NCI-H1417 (cell line): Measurements from ENCODE around the gene RNF14.
A peak's percentile ranks its signal among the peaks of the same experiment; 100 is the strongest.
"Not testable (repeated sequence)": the region's sequence is repeated elsewhere in the genome, so short reads cannot be mapped to it uniquely, and the experiment has no call there.

Experiments used
- DNase-seq, 3 experiments: peaks; one replicate each; lab custom pipeline; 2025; lab: John Stamatoyannopoulos, UW

Gene RNF14, protein sequence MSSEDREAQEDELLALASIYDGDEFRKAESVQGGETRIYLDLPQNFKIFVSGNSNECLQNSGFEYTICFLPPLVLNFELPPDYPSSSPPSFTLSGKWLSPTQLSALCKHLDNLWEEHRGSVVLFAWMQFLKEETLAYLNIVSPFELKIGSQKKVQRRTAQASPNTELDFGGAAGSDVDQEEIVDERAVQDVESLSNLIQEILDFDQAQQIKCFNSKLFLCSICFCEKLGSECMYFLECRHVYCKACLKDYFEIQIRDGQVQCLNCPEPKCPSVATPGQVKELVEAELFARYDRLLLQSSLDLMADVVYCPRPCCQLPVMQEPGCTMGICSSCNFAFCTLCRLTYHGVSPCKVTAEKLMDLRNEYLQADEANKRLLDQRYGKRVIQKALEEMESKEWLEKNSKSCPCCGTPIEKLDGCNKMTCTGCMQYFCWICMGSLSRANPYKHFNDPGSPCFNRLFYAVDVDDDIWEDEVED

DNA sequence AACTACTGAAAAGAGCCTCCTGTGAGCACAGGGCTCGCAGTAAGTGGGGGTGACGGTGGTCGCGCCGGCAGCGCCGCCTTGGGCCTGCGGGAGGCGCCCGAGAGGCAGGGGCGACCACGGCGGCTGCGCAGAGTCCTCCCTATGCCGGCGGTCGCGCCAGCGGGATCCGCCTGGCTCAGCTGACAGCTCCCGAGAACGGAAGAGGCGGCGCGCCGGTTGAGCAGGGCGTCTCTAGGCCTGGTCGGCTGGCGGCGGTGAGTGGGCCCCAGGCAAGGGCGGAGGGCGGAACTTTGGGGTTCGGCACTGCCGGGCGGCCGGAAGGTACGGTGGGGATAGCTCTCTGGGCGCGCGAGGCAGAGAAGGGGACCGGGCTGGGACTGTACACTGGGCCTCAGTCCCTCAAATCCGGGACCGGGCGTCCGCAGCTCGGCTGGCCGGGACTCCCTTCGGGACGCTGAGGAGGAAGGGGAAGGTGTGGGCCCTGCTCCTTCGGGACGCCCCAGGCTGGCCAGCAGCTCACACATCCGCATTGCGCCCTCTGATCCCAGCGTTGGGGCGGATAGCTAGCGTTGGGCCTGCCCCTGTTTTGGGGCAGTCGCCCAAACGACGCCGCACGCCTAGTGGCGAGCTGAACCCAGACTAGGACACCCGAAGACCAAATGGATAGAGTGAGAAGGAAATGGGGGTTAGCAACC is at the start of gene RNF14:
TSS of gene RNF14 (plus strand) at position 192 of the 695 bp plus-strand sequence. CDS start 4,484 bp downstream, outside the sequence.
- peak; percentile 77 to 89 (median 82) for DNase-seq

DNA sequence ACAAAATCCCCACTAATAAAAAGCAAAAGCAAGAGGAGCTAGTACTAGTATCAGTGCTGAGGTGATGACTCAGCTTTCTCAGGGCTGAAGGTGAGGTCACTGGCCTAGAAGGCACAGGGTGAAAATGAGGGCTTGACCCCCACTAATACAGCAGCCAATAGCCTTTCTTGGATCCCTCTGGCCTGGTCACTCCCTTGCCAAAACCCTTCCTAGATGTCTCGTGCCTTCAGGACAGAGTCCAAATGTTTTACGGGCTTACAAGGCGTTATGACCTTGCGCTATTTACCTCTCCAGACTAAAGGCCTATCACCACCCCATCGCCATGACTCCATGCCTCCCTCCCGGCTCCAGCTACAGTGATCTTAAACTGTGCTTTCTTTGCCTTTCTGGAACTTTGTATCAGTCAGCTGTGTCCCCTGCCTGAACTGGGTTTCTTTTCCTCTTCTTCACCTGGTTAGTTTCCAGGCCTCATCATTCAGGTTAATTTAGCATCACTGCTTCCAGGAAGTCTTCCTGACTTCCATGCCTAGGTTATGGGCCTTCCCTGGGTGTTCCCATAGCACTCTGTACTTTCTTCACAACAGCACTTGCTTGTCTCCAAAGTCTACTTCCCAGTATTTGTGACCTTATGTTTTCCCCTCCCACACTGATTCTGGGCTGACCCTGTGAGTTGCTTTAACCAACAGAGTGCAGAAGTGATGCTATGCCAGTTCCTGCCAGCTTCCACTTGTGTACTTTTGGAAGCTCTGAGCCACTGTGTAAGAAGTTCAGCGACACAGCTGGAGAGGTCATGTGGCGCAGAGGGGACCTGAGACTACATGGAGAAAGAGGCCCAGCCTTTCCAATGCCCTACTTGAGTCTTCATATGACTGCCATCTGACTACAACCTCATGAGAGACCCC is 49.4 kb upstream of the RNF14 start:
- no peak for DNase-seq

DNA sequence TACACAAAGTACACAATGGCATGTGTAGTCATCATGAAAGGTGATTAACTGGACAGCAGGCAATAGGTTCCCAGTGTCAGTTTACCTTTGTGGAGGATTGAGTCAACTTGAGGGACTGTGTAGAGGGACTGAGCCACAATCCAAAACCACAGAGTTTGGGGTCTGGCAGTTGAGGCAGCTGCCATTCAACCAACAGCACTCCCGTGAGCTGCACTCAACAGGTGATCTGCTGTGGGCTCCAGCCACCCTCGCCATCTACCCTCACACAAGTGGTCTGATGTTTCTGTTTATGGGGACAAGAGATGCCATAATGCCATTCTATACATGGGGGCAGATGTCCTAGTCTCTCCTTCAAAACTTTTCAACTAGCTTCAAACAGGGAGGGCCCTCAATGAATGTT is 48.1 kb upstream of the RNF14 start:
- DNase-seq, result no peak

DNA sequence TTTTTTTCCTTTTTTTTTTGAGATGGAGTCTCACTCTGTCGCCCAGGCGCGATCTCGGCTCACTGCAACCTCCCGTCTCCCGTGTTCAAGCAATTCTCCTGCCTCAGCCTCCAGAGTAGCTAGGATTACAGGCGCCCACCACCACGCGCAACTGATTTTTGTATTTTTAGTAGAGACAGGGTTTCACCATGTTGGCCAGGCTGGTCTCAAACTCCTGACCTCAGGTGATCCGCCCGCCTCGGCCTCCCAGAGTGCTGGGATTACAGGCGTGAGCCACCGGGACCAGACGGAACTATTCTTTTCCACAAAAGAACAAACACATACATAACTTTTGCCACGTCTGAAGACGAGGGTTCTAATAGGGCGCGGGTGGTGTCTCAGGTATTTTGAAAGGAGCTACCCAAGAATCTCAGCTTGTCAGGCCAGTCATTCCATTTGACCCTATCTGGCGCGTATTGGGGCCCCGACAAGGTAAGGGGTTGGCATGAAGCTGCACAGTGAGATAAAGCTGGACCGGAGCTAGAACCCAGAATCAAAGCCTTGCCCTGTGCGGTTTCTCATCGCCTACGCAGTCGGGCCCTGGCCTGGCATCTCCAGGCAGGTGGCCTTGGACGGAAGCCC is 46.0 kb upstream of the RNF14 start:
- DNase-seq, result not testable (repeated sequence)

DNA sequence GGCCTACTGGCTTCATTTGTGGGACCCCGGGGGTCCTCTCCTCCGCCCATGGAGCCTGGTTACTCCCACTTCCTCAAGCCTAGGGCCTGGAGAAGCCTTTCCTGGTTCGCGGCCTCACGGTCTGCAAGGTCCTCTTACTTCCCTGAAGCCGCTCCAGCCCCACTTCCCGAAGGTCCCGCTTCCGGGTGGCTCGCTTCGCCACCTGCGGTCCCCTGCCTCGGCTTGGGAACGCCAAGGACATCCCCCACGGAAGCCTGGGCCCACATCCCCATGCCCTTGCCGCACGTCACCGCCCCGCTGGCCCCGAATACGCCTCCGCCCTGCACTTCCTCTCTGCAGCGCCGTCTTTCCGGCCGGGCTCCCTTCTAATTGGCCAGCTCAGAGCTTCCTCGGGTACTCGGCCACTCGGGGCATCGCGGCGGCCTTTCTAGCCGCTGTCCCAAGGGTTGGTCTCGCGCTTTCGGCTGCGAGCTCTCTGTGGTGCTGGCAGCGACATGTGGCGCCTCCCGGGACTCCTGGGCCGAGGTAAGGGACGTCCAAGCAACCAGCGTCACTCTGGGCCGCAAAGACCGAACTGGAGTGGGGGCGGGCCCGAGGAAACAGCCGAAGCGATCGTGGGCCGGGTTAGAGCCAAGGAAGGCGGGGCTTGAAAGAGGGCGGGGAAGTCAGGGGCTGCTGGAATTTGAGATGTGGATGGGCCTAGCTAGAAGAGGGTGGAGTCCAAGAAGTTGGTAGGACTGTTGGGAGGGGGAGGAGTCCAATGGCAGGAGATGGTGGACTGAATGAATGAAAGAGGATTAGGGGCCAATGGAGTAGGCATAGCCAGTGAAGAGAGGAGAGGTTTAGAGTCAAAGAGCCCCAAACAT is 45.2 kb upstream of the RNF14 start, which contains the start of gene DELE1:
TSS of gene DELE1 (plus strand) at position 424 of the 866 bp plus-strand sequence. CDS start at position 495, 71 bp downstream.
- peak; percentile 81 to 88 (median 88) for DNase-seq

DNA sequence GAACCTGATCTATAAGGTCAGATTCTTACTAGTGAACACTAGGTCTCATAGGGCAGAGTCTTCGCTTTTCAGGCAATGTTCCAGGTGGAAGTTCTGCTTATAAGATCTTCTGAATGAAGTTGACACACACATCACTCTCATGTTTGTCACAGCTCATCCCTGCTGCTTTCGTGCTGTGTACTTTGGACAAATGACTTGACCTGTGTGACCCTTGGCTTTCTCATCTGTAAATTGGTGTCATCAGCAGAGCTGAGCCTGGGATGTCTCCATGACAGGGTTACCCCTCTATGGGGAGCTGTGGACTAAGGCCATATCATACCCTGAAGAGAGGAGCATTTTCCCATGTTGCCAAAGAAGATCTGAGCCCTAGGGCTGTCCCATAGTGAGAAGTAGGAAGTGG is 42.5 kb upstream of the RNF14 start:
- no peak for DNase-seq

DNA sequence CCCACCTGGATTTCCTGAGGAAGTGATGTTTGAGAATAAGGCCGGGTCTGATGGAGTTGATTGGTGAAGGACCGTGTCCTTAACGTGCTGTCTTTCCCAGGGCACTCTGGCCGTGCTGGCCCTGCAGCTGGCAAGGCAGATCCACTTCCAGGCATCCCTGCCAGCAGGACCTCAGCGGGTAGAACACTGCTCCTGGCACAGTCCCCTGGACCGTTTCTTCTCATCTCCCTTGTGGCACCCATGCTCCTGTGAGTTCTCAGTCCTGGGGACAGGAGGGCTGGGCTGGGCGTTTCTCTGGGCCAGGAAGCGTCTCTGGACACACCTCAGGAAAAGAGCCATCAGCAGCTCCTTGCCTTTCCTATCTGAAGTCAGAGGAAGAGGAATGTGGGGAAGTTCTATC is 40.9 kb upstream of the RNF14 start:
- DNase-seq, result no peak

DNA sequence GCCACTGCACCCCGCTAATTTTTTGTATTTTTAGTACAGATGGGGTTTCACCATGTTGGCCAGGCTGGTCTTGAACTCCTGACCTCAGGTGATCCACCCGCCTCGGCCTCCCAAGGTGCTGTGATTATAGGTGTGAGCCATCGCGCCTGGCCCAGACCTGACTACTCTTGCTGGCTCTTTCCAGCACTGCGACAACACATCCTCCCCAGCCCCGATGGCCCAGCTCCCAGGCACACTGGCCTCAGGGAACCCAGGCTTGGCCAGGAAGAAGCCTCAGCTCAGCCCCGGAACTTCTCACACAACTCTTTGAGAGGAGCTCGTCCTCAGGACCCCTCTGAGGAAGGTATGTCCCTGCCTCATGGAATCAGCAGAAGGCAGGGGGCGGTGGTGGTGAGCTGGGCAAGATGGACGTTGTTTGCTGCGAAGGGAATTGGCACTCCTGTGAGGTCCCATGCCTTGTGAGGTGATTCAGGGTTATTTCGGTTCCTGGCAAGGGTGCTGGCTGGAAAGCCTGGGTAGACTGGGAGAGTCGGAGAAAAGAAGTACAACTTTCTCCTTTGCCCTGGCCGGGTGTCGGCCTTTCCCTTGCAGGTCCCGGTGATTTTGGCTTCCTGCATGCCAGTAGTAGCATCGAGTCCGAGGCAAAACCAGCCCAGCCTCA is 39.4 kb upstream of the RNF14 start:
- DNase-seq, result no peak

DNA sequence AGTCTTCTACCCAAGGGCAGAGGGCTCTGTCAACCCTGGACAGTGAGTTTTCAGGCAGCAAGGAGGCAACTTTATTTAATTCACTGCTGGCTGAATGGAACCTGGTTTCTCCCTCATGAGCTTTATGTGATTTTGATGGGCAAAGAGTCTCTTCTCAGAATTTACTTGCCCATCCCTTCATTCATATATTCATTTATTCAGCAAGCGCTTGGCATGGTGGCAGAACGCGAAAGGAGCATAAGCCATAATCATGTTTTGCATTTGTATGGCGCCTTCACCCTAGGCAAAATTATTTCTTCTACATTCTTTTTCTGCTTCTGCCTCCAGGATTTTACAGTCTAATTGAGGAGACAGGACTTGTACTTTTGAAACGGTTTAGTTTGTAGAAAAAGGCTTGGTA is 37.2 kb upstream of the RNF14 start:
- DNase-seq, result no peak

DNA sequence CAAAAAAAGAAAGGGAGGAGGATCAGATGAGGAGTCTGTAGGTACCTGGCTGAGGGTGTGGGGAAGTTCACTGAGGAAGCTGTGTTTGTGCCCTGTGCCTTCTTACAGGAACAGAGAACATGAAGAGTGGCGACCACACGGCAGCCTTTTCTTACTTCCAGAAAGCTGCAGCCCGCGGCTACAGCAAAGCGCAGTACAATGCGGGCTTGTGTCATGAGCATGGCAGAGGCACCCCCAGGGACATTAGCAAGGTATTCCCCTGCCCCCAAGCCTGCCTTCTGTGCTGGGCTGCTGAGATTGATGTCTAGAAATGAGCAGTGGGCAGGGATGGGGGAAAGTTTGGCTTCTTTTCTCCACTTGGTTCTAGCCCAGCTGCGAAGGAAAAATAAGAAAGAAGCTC is 35.8 kb upstream of the RNF14 start:
- DNase-seq, result no peak

DNA sequence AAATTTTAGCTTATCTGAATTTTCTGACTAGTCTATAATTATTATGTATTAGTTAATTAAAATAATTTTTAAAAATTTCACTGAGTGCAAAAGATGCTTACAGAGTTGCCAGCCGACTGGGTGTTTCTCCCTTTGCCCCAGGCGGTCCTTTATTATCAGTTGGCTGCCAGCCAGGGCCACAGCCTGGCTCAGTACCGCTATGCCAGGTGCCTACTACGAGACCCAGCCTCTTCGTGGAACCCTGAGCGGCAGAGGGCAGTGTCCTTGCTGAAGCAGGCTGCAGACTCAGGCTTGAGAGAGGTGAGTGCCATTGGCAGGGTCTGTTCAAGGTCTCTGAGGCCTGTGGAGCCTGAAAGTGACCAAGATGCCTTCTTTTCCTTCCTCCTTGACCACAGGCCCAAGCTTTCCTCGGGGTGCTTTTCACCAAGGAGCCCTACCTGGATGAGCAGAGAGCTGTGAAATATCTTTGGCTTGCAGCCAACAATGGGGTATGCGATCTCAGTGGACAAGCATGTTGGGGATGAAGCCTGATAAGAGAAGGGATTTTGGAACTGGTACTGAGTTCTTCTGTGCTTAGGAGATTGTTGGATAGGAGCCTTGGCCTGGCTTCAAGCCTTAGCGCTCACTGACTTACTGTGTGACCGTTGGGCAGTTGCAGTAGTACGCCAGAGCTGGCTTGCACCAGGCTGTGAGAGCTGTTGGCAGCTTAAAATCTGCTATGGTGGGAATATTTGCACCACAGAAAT is 34.6 kb upstream of the RNF14 start:
- peak in 2 of 3 experiments; percentile 67 to 83 for DNase-seq

DNA sequence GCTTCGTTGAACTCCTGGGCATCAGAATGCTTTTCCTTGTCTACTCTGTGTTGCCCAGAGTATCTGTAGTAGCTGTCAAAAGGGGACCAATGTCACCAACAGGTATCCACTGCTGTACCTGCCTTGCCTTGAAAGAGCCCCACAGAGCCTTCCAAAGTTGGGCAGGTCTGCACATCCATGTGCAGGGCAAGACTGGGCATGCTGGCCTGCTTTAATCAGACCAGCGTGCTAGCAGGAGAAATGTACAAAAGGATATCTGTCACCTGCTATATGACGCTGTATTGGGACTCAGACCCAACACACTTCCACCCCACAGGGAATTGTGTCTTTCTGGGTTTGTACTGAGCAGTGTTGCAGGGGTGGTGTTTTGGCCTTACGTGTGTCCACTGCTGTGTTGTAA is 33.4 kb upstream of the RNF14 start:
- DNase-seq, result peak in 2 of 3 experiments; percentile 16 to 17

DNA sequence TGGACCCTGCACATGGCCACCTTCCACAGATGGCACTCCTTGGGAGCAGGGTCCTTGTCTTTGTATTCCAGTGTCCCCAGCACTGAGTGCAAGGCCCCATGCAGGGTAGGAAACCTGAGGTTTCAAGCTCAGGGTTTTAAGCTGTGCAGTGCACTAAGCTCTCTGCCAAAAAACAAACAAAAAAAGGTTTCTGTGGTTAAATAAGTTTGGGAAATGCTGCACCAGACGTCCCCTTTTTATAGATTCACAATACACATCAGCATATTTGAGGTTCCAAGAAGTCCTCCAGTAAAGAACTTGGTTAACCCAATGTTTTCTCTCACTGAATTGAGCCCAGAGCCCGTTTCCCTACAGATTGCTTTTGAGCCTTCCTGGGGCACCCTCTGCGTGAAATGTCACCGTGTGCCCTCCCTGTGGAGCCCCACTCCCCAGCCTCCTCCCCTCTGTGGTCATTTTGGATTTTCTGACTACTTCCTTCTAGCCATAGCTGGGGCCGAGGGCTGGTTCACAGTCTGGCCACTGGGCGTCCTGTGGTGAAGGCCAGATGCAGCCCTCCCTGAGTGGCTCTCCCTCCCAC is 28.1 kb upstream of the RNF14 start:
- no peak for DNase-seq

DNA sequence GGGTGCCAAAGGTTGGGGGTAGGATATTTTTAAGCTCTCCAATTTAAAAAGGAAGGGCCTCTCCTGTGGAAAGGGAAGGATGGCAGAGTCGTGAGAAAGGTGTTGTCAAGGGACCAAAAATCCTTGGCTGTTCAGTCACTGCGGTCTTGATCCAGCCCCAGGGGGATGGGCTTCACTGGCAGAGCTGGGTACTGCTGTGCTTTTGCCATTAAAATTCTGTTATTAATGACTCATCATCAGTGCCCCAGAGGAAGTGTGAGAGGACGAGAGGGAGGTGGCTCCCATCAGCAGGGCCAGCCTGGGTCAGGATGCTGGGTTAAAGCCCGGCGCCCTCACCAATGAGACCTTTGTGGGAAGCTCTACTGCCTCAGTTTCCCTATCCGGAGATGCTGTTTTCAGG is 27.6 kb upstream of the RNF14 start:
- no peak for DNase-seq

DNA sequence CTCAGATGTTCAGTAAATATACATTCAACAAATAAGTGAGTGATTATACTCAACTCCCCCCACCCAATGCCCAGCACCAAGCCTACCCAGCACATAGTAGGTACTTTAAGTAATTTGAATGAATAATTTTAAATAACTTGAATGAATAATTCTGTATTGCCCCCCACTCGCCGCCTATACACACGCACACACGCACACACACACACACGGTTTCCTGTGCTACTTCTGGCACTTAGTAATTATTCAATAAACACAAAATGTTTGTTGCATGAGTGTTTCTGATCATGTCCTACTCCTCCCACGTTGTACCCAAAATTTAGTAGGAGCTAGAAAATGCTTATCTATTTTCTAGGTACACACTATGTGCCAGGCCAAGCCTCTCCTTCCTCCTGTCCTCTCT is 27.1 kb upstream of the RNF14 start:
- DNase-seq, result no peak

DNA sequence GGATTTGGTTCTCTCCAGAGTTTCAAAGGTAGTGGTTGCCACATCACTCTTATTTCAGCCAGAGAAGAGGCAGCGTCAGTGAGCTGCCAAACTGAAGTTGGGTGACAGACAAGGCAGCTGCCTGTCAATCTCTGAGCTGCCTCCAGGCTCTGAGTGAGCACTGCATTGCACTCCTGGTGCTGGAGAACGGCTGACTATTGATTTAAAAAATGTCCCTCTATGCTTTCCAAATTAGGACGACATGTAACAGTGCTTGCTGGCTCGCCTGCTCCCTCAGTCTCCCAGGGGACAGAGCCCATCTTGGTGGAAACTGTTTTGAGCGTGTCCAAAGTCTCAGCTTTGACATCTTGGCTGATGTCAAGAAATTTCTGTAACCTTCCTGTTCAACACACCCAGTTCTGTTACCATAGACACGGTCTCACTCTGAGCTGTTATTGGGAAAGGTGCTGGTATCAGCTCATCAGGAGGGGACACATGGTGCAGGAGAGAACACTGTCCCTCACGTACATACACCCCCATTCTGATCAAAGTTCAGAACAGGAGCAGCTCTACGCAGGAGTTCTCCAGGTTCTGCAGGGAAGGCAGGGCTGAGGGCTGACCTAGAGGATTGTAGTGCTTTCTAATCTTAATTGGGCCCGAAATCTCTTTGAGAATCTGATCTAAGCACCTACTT is 26.6 kb upstream of the RNF14 start:
- DNase-seq, result no peak

DNA sequence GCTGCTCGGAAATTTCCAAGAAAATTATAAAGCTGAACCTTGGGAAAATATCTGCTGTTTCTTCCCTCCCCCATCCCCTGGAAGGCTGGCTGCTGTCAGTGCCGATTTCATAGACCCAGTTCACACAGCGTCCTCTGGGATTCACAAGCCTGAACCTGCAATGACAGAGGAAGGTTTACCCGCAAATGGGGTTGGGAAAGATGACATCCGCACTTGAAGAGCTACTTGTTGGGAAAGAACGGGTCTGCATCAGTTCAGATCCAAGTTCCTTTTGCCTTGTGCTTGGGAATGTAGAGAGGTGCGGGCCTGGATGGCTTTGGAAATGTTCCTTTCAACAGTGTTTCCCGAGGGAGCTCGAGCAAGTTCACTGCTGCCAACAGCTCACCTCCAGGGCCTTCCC is 24.8 kb upstream of the RNF14 start:
- no peak for DNase-seq

DNA sequence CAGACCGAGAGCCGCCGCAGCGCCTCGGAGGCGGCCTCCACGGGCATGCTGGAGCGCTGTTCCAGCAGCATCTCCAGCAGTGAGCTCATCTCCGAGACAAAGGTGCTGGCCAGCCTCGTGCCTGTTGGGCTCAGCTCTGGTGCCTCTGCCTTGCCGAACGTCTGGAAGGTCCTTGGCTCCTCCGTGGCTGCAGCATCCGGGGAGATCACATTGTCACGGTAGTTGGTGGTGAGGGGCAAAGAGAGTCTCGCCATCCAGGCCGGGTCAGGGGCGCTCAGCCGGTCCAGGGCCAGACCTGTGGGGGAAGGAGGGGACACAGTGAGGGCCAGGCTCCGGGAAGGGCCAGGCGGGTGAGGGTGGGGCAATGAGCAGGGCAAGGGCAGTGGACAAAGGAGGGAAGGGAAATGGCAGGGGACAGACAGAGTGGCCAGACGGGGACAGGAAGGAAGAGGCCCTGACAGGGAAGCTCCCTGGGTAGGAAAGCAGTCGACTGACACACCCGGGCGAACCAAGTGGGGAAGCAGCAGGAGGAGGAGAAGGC is 23.3 kb upstream of the RNF14 start:
- DNase-seq, result no peak
